HEK293 (cell line): ENCODE results near the gene POLD3.
A peak's percentile ranks its signal among the peaks of the same experiment; 100 is the strongest.

ENCODE experiments used
- CTCF ChIA-PET: fragments of 350-600 bp; formaldehyde crosslinking; extraction: SDS; loops from one replicate; lab custom pipeline; 2021; ENCODE audit warnings: antibody characterized with exemption; lab: Yijun Ruan, JAX
- POLR2A ChIA-PET: fragments of 300-600 bp; formaldehyde crosslinking; extraction: SDS; loops from one replicate; lab custom pipeline; 2020; ENCODE audit warnings: antibody characterized with exemption, inconsistent platforms; lab: Yijun Ruan, JAX
- H3K27ac ChIP-seq: fragments of 200-500 bp; sonication (Bioruptor generic); 2 replicates; pipeline ENCODE4 v1.5.1; 2014; ENCODE audit warnings: low read depth, low read length, control low read depth, inconsistent platforms; ENCODE audit errors: extremely low read depth
- H3K36me3 ChIP-seq, 2 experiments: fragments of 200-500 bp in 1 of 2; sonication (Bioruptor generic) in 1 of 2; 1 replicate in 1 of 2; 2 replicates in 1 of 2; pipeline ENCODE4 v1.5.1; 2014 to 2017; ENCODE audit warnings: inconsistent platforms in 2 of 2, low read length in 2 of 2; ENCODE audit not compliant: control insufficient read depth in 2 of 2, insufficient read depth in 1 of 2
- H3K4me1 ChIP-seq: fragments of 200-500 bp; sonication (Bioruptor generic); 2 replicates; pipeline ENCODE4 v1.5.1; 2014; ENCODE audit warnings: mild to moderate bottlenecking, low read length, inconsistent platforms; ENCODE audit not compliant: control insufficient read depth, insufficient read depth
- H3K4me3 ChIP-seq: 2 replicates; pipeline ENCODE4 v1.5.1; 2011; ENCODE audit warnings: low read depth, mild to moderate bottlenecking, control low read depth, low read length, moderate library complexity
- H3K9me3 ChIP-seq: fragments of 200-500 bp; sonication (Bioruptor generic); 2 replicates; pipeline ENCODE4 v1.5.1; 2014; ENCODE audit warnings: low read depth, low read length, inconsistent platforms; ENCODE audit not compliant: control insufficient read depth, insufficient read depth
- KLF1 ChIP-seq: fragments of 450-650 bp; formaldehyde crosslinking; IDR thresholded peaks from 2 replicates; pipeline ENCODE4 v1.5.1; 2016; ENCODE audit warnings: missing biosample characterization, missing genetic modification characterization
- KLF10 ChIP-seq: fragments of 450-650 bp; IDR thresholded peaks from 2 replicates; pipeline ENCODE4 v1.5.1; 2018; ENCODE audit warnings: missing biosample characterization, mild to moderate bottlenecking, missing genetic modification characterization
- KLF16 ChIP-seq: fragments of 450-650 bp; formaldehyde crosslinking; IDR thresholded peaks from 2 replicates; pipeline ENCODE4 v1.5.1; 2017; ENCODE audit warnings: missing biosample characterization, missing genetic modification characterization
- KLF8 ChIP-seq: fragments of 450-650 bp; formaldehyde crosslinking; IDR thresholded peaks from 2 replicates; pipeline ENCODE4 v1.5.1; 2016; ENCODE audit warnings: missing biosample characterization, missing genetic modification characterization
- OVOL3 ChIP-seq: fragments of 450-650 bp; formaldehyde crosslinking; IDR thresholded peaks from 2 replicates; pipeline ENCODE4 v1.5.1; 2016; ENCODE audit warnings: missing biosample characterization, missing genetic modification characterization
- SCRT1 ChIP-seq: fragments of 450-650 bp; formaldehyde crosslinking; IDR thresholded peaks from 2 replicates; pipeline ENCODE4 v1.5.1; 2016; ENCODE audit warnings: missing biosample characterization, missing genetic modification characterization, borderline replicate concordance
- SCRT2 ChIP-seq: fragments of 450-650 bp; formaldehyde crosslinking; IDR thresholded peaks from 2 replicates; pipeline ENCODE4 v1.5.1; 2016; ENCODE audit warnings: missing biosample characterization, missing genetic modification characterization
- SETDB1 ChIP-seq: IDR thresholded peaks from one replicate; pipeline ENCODE4 v1.6.1; 2017; ENCODE audit warnings: mild to moderate bottlenecking, low read length, moderate library complexity, mixed read lengths; ENCODE audit not compliant: insufficient read length
- SP7 ChIP-seq: fragments of 450-650 bp; formaldehyde crosslinking; IDR thresholded peaks from 2 replicates; pipeline ENCODE4 v1.5.1; 2016; ENCODE audit warnings: missing biosample characterization, missing genetic modification characterization
- ZNF121 ChIP-seq: fragments of 450-650 bp; formaldehyde crosslinking; IDR thresholded peaks from 2 replicates; pipeline ENCODE4 v1.5.1; 2016; ENCODE audit warnings: missing biosample characterization, missing genetic modification characterization
- ZNF184 ChIP-seq: fragments of 450-650 bp; IDR thresholded peaks from 2 replicates; pipeline ENCODE4 v1.5.1; 2018; ENCODE audit warnings: missing biosample characterization, mild to moderate bottlenecking, missing genetic modification characterization
- ZNF24 ChIP-seq: fragments of 450-650 bp; formaldehyde crosslinking; IDR thresholded peaks from 2 replicates; pipeline ENCODE4 v1.5.1; 2016; ENCODE audit warnings: missing biosample characterization, missing genetic modification characterization
- ZNF266 ChIP-seq: fragments of 450-650 bp; formaldehyde crosslinking; IDR thresholded peaks from 2 replicates; pipeline ENCODE4 v1.5.1; 2016; ENCODE audit warnings: missing biosample characterization, missing genetic modification characterization, low read depth
- ZNF654 ChIP-seq: fragments of 450-650 bp; formaldehyde crosslinking; IDR thresholded peaks from 2 replicates; pipeline ENCODE4 v1.5.1; 2016; ENCODE audit warnings: low read depth, missing biosample characterization, missing genetic modification characterization
- ZNF768 ChIP-seq: fragments of 450-650 bp; formaldehyde crosslinking; IDR thresholded peaks from 2 replicates; pipeline ENCODE4 v1.5.1; 2018; ENCODE audit warnings: missing biosample characterization, mild to moderate bottlenecking, missing genetic modification characterization
- ZNF785 ChIP-seq: fragments of 450-650 bp; formaldehyde crosslinking; IDR thresholded peaks from 2 replicates; pipeline ENCODE4 v1.5.1; 2016; ENCODE audit warnings: missing biosample characterization, missing genetic modification characterization
- TF ChIP-seq, protein P1 (sequence below): fragments of 450-650 bp; formaldehyde crosslinking; IDR thresholded peaks from 2 replicates; pipeline ENCODE4 v1.5.1; 2016; ENCODE audit warnings: missing biosample characterization, missing genetic modification characterization, borderline replicate concordance
- TF ChIP-seq, protein P2 (sequence below): fragments of 450-650 bp; IDR thresholded peaks from 2 replicates; pipeline ENCODE4 v1.5.1; 2018; ENCODE audit warnings: missing biosample characterization, mild to moderate bottlenecking, missing genetic modification characterization

The POLD3 gene

DNA sequence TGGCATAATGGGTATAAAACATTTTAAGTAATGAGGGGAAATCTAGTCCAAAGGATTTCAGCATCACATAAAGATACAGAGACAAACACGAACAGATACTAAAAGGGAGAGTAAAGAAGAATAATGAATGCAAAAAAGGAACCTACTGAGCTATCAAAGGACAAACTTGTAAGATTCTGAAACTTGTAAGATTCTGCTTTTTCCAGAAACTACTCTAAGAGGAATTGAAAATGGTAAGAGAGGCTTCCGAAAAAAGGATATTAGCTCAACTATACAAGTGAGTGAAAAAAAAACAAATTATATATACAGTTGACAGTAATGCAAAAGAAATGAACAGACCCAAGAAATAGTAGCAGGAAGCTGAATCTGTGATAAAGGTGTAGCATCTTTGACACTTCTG is 37.7 kb downstream of the POLD3 start (continued):
- TF ChIP-seq, protein P1, sequence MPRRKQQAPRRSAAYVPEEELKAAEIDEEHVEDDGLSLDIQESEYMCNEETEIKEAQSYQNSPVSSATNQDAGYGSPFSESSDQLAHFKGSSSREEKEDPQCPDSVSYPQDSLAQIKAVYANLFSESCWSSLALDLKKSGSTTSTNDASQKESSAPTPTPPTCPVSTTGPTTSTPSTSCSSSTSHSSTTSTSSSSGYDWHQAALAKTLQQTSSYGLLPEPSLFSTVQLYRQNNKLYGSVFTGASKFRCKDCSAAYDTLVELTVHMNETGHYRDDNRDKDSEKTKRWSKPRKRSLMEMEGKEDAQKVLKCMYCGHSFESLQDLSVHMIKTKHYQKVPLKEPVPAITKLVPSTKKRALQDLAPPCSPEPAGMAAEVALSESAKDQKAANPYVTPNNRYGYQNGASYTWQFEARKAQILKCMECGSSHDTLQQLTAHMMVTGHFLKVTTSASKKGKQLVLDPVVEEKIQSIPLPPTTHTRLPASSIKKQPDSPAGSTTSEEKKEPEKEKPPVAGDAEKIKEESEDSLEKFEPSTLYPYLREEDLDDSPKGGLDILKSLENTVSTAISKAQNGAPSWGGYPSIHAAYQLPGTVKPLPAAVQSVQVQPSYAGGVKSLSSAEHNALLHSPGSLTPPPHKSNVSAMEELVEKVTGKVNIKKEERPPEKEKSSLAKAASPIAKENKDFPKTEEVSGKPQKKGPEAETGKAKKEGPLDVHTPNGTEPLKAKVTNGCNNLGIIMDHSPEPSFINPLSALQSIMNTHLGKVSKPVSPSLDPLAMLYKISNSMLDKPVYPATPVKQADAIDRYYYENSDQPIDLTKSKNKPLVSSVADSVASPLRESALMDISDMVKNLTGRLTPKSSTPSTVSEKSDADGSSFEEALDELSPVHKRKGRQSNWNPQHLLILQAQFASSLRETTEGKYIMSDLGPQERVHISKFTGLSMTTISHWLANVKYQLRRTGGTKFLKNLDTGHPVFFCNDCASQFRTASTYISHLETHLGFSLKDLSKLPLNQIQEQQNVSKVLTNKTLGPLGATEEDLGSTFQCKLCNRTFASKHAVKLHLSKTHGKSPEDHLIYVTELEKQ (tag by site-specific recombination) = no peak

DNA sequence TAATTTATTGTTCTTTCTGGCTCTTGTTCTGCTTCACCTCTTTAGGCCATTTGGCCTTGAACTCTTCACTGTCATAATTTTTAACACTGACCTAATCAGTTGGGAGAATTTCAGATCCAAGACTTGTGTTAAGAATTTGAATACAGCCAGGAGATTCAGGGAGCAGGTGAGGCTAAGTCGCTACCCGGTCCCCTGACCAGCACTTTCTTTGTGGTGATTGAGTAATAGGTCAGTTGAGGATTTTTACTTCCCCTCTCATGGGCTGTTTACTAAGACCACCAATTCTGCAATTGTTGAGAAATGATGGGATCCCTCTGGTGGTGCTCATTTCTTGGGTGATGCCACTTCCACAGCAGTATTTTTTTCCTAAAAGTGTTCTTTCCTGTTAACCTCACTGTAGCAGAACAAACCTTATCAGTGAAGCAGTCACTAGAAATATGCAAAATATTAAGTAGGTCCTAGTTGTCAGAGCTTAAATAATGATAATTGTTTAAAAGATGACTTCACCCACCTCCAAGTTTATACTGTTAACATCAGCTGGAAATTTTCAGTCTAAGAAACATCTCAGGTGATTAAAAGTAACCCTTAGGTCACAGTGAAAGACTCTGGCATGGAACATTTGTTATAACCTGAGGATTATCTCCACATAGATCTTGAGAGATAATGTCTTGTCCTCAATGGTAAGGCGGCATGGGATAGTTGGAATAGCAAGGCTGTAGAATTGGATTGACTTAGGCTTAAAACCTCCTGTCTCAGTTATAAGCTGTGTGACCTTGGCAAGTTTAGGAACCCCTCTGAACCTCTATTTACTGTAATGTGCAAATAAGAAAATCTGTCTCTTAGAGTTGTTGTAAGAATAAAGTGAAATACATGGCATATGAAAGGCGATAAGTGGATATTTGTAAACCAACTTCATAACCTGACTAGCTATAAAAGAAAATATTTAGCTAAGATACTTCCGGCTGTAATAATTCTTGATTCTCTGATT is 41.3 kb downstream of the POLD3 start:
- Histone ChIP-seq H3K27ac (no peak overlapping the region), H3K4me3 (no peak overlapping the region)
- POLR2A ChIA-PET = interaction anchor here (0.6 to 1.0 kb wide), 3 partner anchors 140 to 433 kb away, joined by 3 read pairs; partner anchors contain the start of gene LIPT2
- TF ChIP-seq KLF10 (tag by site-specific recombination) = no peak
- TF ChIP-seq ZNF768 (tag by site-specific recombination) = 0 out of 2 replicates have a peak, but pooled peaks have one; percentile 25
- no peak for TF ChIP-seq ZNF121 (tag by site-specific recombination)
- TF ChIP-seq SETDB1 = no peak
- no peak for TF ChIP-seq ZNF266 (tag by site-specific recombination)
- TF ChIP-seq, all 188 proteins: peak for 1
- H3K9me3 ChIP-seq = no peaks in the 10 kb centered on the region
- CTCF ChIA-PET = interaction anchor here (0.6 to 3.4 kb wide), 6 partner anchors 9 to 412 kb away, joined by 3 to 17 read pairs (median 4); no protein-coding TSS in a partner anchor
- H3K36me3 ChIP-seq = peaks cover 7 to 53% of the 10 kb centered on the region in 2 experiments; a peak in 2 of 3 replicates
- H3K4me1 ChIP-seq = peaks cover 5% of the 10 kb centered on the region

DNA sequence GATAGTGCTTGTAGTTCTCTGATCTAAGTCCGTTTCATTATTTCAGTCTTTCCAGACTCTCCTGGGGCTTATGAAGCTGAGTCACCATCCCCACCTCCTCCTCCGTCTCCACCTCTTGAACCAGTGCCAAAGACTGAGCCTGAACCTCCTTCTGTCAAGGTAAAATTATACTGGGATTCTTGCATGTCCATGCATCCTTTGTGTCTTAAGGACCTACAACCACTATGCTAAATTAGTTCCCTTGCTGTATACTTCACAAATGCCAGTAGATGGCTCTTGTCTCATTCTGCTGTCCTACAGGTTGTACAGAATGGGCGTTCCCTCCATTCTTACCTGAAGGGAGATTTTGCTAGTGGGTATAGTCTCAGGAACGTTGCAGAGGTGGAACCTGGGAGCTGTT is 42.2 kb downstream of the POLD3 start:
- ChIA-PET POLR2A (interaction anchor here (1.0 kb wide), 1 partner anchor 141 kb away, joined by 3 read pairs; the partner anchor contains the start of gene LIPT2), CTCF (interaction anchor here (0.5 to 3.4 kb wide), 9 partner anchors 9 to 313 kb away, joined by 3 to 17 read pairs (median 4); no protein-coding TSS in a partner anchor)
- H3K4me3 ChIP-seq = no peak overlapping the region
- H3K36me3 ChIP-seq = peaks cover 7 to 45% of the 10 kb centered on the region in 2 experiments; a peak in 2 of 3 replicates
- H3K9me3 ChIP-seq = no peaks in the 10 kb centered on the region
- H3K4me1 ChIP-seq = peaks cover 9% of the 10 kb centered on the region
- TF ChIP-seq ZNF184 (no peak), OVOL3 (tag by site-specific recombination) (no peak), SCRT2 (tag by site-specific recombination) (peak; percentile 59; the same call in 1 of the 2 replicates), KLF8 (tag by site-specific recombination) (no peak), SP7 (tag by site-specific recombination) (peak; percentile 36; the same call in 1 of the 2 replicates), KLF1 (no peak), KLF16 (tag by site-specific recombination) (0 out of 2 replicates have a peak, but pooled peaks have one; percentile 24), ZNF24 (tag by site-specific recombination) (0 out of 2 replicates have a peak, but pooled peaks have one; percentile 17), ZNF785 (tag by site-specific recombination) (no peak), SCRT1 (tag by site-specific recombination) (peak; percentile 55; the same call in 1 of the 2 replicates), ZNF654 (tag by site-specific recombination) (peak; percentile 26; the same call in 1 of the 2 replicates)
- TF ChIP-seq, protein P2, sequence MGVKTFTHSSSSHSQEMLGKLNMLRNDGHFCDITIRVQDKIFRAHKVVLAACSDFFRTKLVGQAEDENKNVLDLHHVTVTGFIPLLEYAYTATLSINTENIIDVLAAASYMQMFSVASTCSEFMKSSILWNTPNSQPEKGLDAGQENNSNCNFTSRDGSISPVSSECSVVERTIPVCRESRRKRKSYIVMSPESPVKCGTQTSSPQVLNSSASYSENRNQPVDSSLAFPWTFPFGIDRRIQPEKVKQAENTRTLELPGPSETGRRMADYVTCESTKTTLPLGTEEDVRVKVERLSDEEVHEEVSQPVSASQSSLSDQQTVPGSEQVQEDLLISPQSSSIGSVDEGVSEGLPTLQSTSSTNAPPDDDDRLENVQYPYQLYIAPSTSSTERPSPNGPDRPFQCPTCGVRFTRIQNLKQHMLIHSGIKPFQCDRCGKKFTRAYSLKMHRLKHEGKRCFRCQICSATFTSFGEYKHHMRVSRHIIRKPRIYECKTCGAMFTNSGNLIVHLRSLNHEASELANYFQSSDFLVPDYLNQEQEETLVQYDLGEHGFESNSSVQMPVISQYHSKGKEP (tag by site-specific recombination) = peak; percentile 27; the same call in 1 of the 2 replicates
- no peak overlapping the region for H3K27ac ChIP-seq
